SW 1271 (cell line): ENCODE measurements around the gene CRYGN.

Experiments
- DNase-seq, 2 experiments: peaks; one replicate each; lab custom pipeline; 2025; lab: John Stamatoyannopoulos, UW

CRYGN gene

GRCh38 chr7:151439855-151440798 lies at the start of gene CRYGN:
TSS of gene CRYGN (minus strand) at chr7:151440141. CDS start at chr7:151439917, 224 bp downstream.
- no peak for DNase-seq

GRCh38 chr7:151489498-151489897 lies 49.6 kb upstream of the CRYGN start:
- no peak for DNase-seq

GRCh38 chr7:151488096-151488495 lies 48.2 kb upstream of the CRYGN start:
- DNase-seq = no peak

- no peak for DNase-seq
These were observed 47.3 kb upstream of the CRYGN start for GRCh38 chr7:151487228-151487627.

GRCh38 chr7:151486074-151486473 lies 46.1 kb upstream of the CRYGN start:
- DNase-seq = no peak

- DNase-seq = no peak
These were observed 45.2 kb upstream of the CRYGN start for GRCh38 chr7:151484971-151485707.

- DNase-seq = no peak
These were observed 43.7 kb upstream of the CRYGN start for GRCh38 chr7:151483711-151483983.

GRCh38 chr7:151482883-151483710 lies 43.2 kb upstream of the CRYGN start:
- DNase-seq = no peak

GRCh38 chr7:151481650-151482505 lies 41.9 kb upstream of the CRYGN start:
- DNase-seq = no peak

GRCh38 chr7:151477867-151478266 lies 37.9 kb upstream of the CRYGN start:
- DNase-seq = no peak

GRCh38 chr7:151472644-151473380 lies 32.9 kb upstream of the CRYGN start:
- DNase-seq = no peak

GRCh38 chr7:151470711-151471110 lies 30.8 kb upstream of the CRYGN start:
- DNase-seq = no peak

- DNase-seq = no peak
These were observed 29.3 kb upstream of the CRYGN start for GRCh38 chr7:151469281-151469680.

- DNase-seq = no peak
These were observed 28.5 kb upstream of the CRYGN start for GRCh38 chr7:151468217-151469018.

- DNase-seq = no peak
These were observed 25.2 kb upstream of the CRYGN start for GRCh38 chr7:151465169-151465568.

GRCh38 chr7:151462306-151462779 lies 22.4 kb upstream of the CRYGN start:
- no peak for DNase-seq

- no peak for DNase-seq
These were observed 21.9 kb upstream of the CRYGN start for GRCh38 chr7:151461942-151462230.

- DNase-seq = no peak
These were observed 21.4 kb upstream of the CRYGN start for GRCh38 chr7:151461096-151461941.

- DNase-seq = no peak
These were observed 20.5 kb upstream of the CRYGN start for GRCh38 chr7:151460474-151460855.
